CD14-positive monocyte (primary cell): ENCODE measurements around the gene BSDC1. TPM values are rescaled to one million over a fixed set of nuclear protein-coding genes. Genes with fewer than 3 reads are reported as not detected.

Source experiments
- DNase-seq, 3 donors: peaks; one replicate each; pipeline ENCODE4 v3.0.0-alpha.2; 2011 to 2022
- H2AFZ ChIP-seq: 2 replicates; pipeline ENCODE4 v1.6.0; 2012; ENCODE audit warnings: mild to moderate bottlenecking, low read depth, low read length, inconsistent platforms; ENCODE audit not compliant: insufficient read depth, poor library complexity, severe bottlenecking
- H3K27ac ChIP-seq, 2 donors: 1 replicate in 1 of 2; 2 replicates in 1 of 2; pipeline ENCODE4 v1.5.1; 2012 to 2013; ENCODE audit warnings: low read length in 2 of 2, control low read depth in 1 of 2, inconsistent platforms in 1 of 2, low read depth in 1 of 2, mild to moderate bottlenecking in 1 of 2
- H3K27me3 ChIP-seq, 2 donors: one replicate each; pipeline versions ENCODE4 v1.6.0 to v1.6.1; 2011 to 2013; ENCODE audit warnings: low read length in 2 of 2; ENCODE audit not compliant: control insufficient read depth in 2 of 2, insufficient read depth in 2 of 2
- H3K36me3 ChIP-seq, 2 donors: replicated peaks in 1 of 2; 1 replicate in 1 of 2; 2 replicates in 1 of 2; pipeline versions ENCODE4 v1.5.1 to v1.6.1; 2012 to 2013; ENCODE audit warnings: low read length in 2 of 2, control low read depth in 1 of 2, inconsistent platforms in 1 of 2, mild to moderate bottlenecking in 1 of 2; ENCODE audit not compliant: insufficient read depth in 2 of 2, control insufficient read depth in 1 of 2
- H3K4me1 ChIP-seq, 2 donors: 1 replicate in 1 of 2; 2 replicates in 1 of 2; pipeline versions ENCODE4 v1.5.1 to v1.6.1; 2012 to 2013; ENCODE audit warnings: low read length in 2 of 2, control low read depth in 1 of 2, inconsistent platforms in 1 of 2, mild to moderate bottlenecking in 1 of 2, moderate library complexity in 1 of 2; ENCODE audit not compliant: insufficient read depth in 2 of 2, control insufficient read depth in 1 of 2
- H3K4me2 ChIP-seq: replicated peaks from 2 replicates; pipeline ENCODE3; 2012; ENCODE audit warnings: low read length, moderate library complexity, mild to moderate bottlenecking; ENCODE audit not compliant: poor library complexity, severe bottlenecking; ENCODE audit errors: extremely low read depth
- H3K4me3 ChIP-seq, 3 experiments: fragments of 200-600 bp in 1 of 3; sonication (generic) in 1 of 3; replicated peaks in 1 of 3; 1 replicate in 2 of 3; 2 replicates in 1 of 3; pipeline ENCODE4 v1.5.1; 2011 to 2013; ENCODE audit warnings: low read length in 3 of 3, mild to moderate bottlenecking in 3 of 3, control low read depth in 2 of 3, low read depth in 2 of 3, inconsistent platforms in 1 of 3, moderate library complexity in 1 of 3
- H3K79me2 ChIP-seq: 2 replicates; pipeline ENCODE4 v1.6.0; 2012; ENCODE audit warnings: mild to moderate bottlenecking, control low read depth, inconsistent platforms, low read length, moderate library complexity; ENCODE audit not compliant: insufficient read depth
- H3K9ac ChIP-seq: 2 replicates; pipeline ENCODE4 v1.6.0; 2017; ENCODE audit warnings: low read length, mild to moderate bottlenecking; ENCODE audit not compliant: insufficient read depth, poor library complexity, severe bottlenecking
- H3K9me3 ChIP-seq, 2 donors: replicated peaks in 1 of 2; 1 replicate in 1 of 2; 2 replicates in 1 of 2; pipeline versions ENCODE4 v1.5.1 to v1.6.1; 2012 to 2013; ENCODE audit warnings: low read length in 2 of 2, control low read depth in 1 of 2; ENCODE audit not compliant: control insufficient read depth in 1 of 2, insufficient read depth in 1 of 2
- H4K20me1 ChIP-seq: 2 replicates; pipeline ENCODE4 v1.6.0; 2012; ENCODE audit warnings: mild to moderate bottlenecking, low read length, control low read depth, moderate library complexity; ENCODE audit not compliant: insufficient read depth
- H3K27ac Mint-ChIP-seq, 7 donors: one replicate each; pipeline ENCODE4 v1.8.0; 2020; ENCODE audit warnings: mild to moderate bottlenecking in 7 of 7, mixed read lengths in 7 of 7, moderate library complexity in 6 of 7, inconsistent platforms in 2 of 7
- H3K27me3 Mint-ChIP-seq, 3 donors: one replicate each; pipeline ENCODE4 v1.8.0; 2021 to 2022; ENCODE audit warnings: low read depth in 3 of 3, mild to moderate bottlenecking in 3 of 3, mixed read lengths in 3 of 3, moderate library complexity in 3 of 3, inconsistent platforms in 1 of 3
- H3K36me3 Mint-ChIP-seq, 2 donors: one replicate each; pipeline ENCODE4 v1.8.0; 2020; ENCODE audit warnings: mixed read lengths in 2 of 2, inconsistent platforms in 1 of 2, mild to moderate bottlenecking in 1 of 2
- H3K4me1 Mint-ChIP-seq: one replicate; pipeline ENCODE4 v1.8.0; 2020; ENCODE audit warnings: mild to moderate bottlenecking, mixed read lengths
- H3K4me3 Mint-ChIP-seq, 2 donors: one replicate each; pipeline ENCODE4 v1.8.0; 2020; ENCODE audit warnings: mild to moderate bottlenecking in 2 of 2, mixed read lengths in 2 of 2, moderate library complexity in 1 of 2
- H3K9me3 Mint-ChIP-seq, 7 donors: one replicate each; pipeline ENCODE4 v1.8.0; 2020 to 2022; ENCODE audit warnings: mixed read lengths in 7 of 7, mild to moderate bottlenecking in 6 of 7, moderate library complexity in 6 of 7, inconsistent platforms in 2 of 7
- WGBS: methylation state at CpG from one replicate; pipeline ENCODE4 v1.1.5; 2013; ENCODE audit warnings: missing lambda C conversion rate; ENCODE audit not compliant: insufficient coverage; 5-methylcytosine and 5-hydroxymethylcytosine counted together
- intact Hi-C, 2 donors: fragments of 100-400 bp; cut with micrococcal nuclease; formaldehyde crosslinking; loops; one replicate each; pipeline versions ENCODE4 v1.15.0 to v1.15.1; 2023
- polyA plus RNA-seq, 3 donors: library from polyadenylated mRNA; depleted of rRNA in 1 of 3; unstranded in 2 of 3; stranded (reverse) in 1 of 3; fragments of 300-500 nt in 2 of 3; fragments of >200 nt in 1 of 3; fragmentation: Illumina TruSeq in 2 of 3; gene quantifications; 1 replicate in 2 of 3; 2 replicates in 1 of 3; pipeline ENCODE4 v1.2.3, GENCODE V29; 2012 to 2021
- TF ChIP-seq, protein P1 (sequence below): fragments of 200-600 bp; IDR thresholded peaks from one replicate; pipeline ENCODE4 v1.8.0; 2022; ENCODE audit warnings: antibody characterized with exemption, mild to moderate bottlenecking

BSDC1 gene
- polyA plus RNA-seq, 3 donors, result 19.0 to 42.4 (median 23.7) TPM

DNA sequence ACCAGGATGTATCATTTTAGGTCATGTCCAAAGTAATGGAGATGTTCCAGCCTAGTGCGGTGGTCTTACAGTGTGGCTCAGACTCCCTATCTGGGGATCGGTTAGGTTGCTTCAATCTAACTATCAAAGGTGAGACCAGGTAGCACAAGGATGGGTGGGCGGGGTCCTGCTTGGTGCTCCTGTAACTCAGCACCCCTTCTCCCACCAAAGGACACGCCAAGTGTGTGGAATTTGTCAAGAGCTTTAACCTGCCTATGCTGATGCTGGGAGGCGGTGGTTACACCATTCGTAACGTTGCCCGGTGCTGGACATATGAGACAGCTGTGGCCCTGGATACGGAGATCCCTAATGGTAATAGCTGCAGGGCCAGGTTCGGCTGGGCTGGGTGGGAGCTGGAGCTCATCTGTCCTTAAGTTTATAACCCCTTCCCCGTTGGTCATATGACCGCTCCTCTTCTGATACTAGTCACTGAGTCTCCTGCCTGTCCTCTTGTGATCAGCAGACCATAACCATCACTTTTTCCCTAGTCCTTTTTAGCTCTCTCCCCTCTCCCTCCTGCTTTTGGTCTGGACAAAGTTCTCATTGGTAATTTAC lies 63.6 kb downstream of the BSDC1 start:
- TF ChIP-seq, protein P1, sequence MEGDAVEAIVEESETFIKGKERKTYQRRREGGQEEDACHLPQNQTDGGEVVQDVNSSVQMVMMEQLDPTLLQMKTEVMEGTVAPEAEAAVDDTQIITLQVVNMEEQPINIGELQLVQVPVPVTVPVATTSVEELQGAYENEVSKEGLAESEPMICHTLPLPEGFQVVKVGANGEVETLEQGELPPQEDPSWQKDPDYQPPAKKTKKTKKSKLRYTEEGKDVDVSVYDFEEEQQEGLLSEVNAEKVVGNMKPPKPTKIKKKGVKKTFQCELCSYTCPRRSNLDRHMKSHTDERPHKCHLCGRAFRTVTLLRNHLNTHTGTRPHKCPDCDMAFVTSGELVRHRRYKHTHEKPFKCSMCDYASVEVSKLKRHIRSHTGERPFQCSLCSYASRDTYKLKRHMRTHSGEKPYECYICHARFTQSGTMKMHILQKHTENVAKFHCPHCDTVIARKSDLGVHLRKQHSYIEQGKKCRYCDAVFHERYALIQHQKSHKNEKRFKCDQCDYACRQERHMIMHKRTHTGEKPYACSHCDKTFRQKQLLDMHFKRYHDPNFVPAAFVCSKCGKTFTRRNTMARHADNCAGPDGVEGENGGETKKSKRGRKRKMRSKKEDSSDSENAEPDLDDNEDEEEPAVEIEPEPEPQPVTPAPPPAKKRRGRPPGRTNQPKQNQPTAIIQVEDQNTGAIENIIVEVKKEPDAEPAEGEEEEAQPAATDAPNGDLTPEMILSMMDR, result no peak
- H2AFZ ChIP-seq, result no peak overlapping the region
- 97% methylated on average over 11 of the region's 12 CpGs for WGBS
- no peaks in the 10 kb centered on the region for H3K9me3 ChIP-seq
- H4K20me1 ChIP-seq, result peaks cover 55% of the 10 kb centered on the region
- no peak overlapping the region for H3K9ac ChIP-seq
- H3K4me3 ChIP-seq, result no peak overlapping the region
- H3K27ac Mint-ChIP-seq, result no peak overlapping the region
- H3K4me1 Mint-ChIP-seq, result peaks cover 13% of the 10 kb centered on the region
- no peaks in the 10 kb centered on the region for H3K79me2 ChIP-seq
- peaks cover 7 to 15% of the 10 kb centered on the region in 2 donors for H3K27me3 ChIP-seq
- no peak overlapping the region for H3K4me3 Mint-ChIP-seq
- H3K27ac ChIP-seq, result no peak overlapping the region
- H3K27me3 Mint-ChIP-seq, result peaks cover 15 to 17% (median 17%) of the 10 kb centered on the region in 3 donors
- H3K36me3 Mint-ChIP-seq, result peaks cover 85% of the 10 kb centered on the region in 2 donors
- H3K4me2 ChIP-seq, result no peak overlapping the region
- H3K9me3 Mint-ChIP-seq, result peaks cover 0 to 6% (median 3%) of the 10 kb centered on the region in 7 donors
- H3K36me3 ChIP-seq, result peaks cover 74 to 84% of the 10 kb centered on the region in 2 donors
- DNase-seq, result no peak
- intact Hi-C loops, result loop anchor here in 1 of 2 donors (5.0 kb wide), 1 partner anchor 42 kb away; no protein-coding TSS in a partner anchor
- H3K4me1 ChIP-seq, result peaks cover 7 to 14% of the 10 kb centered on the region in 2 donors

DNA sequence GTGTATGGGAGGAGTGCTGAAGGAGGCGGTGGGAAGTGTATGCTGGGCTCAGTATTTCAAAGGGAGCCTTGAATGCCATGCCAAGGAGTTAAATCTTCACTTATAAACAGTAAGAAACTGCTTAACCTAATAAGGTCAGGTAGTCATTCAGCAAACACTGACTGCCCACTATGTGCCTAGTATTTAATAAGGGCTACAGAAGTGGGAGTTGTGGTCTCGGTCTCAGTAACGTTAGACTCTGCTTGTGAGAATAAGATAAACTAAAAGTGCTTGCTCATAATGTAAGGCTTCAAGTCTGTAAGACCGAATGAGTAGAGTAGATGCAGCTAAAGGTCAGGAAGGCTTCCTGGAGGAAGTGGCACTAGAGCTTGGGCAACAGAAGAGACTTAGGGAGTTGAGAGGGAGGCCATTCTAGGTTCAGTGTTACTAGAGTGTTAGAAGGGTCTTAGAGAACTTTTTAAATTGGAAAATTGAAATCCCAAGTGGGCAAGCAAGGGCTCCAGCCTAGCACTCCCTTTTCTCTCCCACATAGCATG lies 64.2 kb downstream of the BSDC1 start:
- peaks cover 7 to 15% of the 10 kb centered on the region in 2 donors for H3K27me3 ChIP-seq
- 90% methylated on average over 3 of the region's 4 CpGs for WGBS
- no peak overlapping the region for H3K9ac ChIP-seq
- no peak overlapping the region for H3K4me2 ChIP-seq
- no peak for DNase-seq
- no peak overlapping the region for H3K4me3 ChIP-seq
- H3K4me3 Mint-ChIP-seq, result no peak overlapping the region
- H4K20me1 ChIP-seq, result peaks cover 59% of the 10 kb centered on the region
- no peak overlapping the region for H2AFZ ChIP-seq
- H3K27me3 Mint-ChIP-seq, result peaks cover 14 to 18% (median 14%) of the 10 kb centered on the region in 3 donors
- intact Hi-C loops, result loop anchor here in 1 of 2 donors (5.0 kb wide), 1 partner anchor 42 kb away; no protein-coding TSS in a partner anchor
- no peak overlapping the region for H3K27ac Mint-ChIP-seq
- H3K79me2 ChIP-seq, result no peaks in the 10 kb centered on the region
- no peak overlapping the region for H3K27ac ChIP-seq
- H3K36me3 ChIP-seq, result peaks cover 80 to 91% of the 10 kb centered on the region in 2 donors
- no peaks in the 10 kb centered on the region for H3K9me3 ChIP-seq
- peaks cover 0 to 5% (median 3%) of the 10 kb centered on the region in 7 donors for H3K9me3 Mint-ChIP-seq
- H3K36me3 Mint-ChIP-seq, result peaks cover 91% of the 10 kb centered on the region in 2 donors
- H3K4me1 ChIP-seq, result peaks cover 6 to 8% of the 10 kb centered on the region in 2 donors
- peaks cover 12% of the 10 kb centered on the region for H3K4me1 Mint-ChIP-seq
- TF ChIP-seq, protein P1, result no peak
